Measurements from ENCODE around the gene SPTB.
A peak's percentile ranks its signal among the peaks of the same experiment; 100 is the strongest.
"Not testable (repeated sequence)": the region's sequence is repeated elsewhere in the genome, so short reads cannot be mapped to it uniquely, and the experiment has no call there.

SPTB gene

DNA sequence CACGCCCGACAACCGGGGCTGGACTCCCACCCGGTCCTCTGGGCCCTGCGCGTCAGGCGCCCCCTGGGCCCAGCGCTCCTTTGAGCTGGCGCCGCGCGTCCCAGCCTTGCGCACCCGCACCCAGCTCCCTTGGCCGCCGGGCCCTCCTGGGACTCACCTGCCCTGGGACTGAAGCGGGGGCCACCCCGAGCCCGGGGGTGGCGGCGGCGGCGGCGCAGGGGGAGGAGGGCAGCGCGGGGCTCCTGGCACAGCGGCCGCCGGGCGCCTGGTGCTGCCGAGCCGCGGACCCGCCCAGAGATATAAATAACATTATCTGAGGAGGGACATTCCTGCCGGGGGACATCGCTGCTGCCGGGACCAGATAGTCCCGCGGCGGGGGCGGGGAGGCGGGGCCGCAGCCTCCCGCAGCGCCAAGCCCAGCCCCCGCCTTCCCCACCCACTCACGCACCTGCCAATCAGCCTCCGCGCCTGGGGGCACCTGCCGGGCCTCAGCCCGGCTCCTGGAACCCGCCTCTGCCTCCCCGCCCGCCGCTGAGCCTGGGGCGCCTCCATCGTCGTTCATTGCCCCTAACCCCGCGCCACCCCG lies at the start of gene SPTB:
Gene SPTB, minus strand, starts transcription at position 273 of the 586 bp plus-strand sequence. CDS start 56,813 bp downstream, outside the sequence.
- DNase-seq (ENCODE audit: low spot score) = no peak

DNA sequence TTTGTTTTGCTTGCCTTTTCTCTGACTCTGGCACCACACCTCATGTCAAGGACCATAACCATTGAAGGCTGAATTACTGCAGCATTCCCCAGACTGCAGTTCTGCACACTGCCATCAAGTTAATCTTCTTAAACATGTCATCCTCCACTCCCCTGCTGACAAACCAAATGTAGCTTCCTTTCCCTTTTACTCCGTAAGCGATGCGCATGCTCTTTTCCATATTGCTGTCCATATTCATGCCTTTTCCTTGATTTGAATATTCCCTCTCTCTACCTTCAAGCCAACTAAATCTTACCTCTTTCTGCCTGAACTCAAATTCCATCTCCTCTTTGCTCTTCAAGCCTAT lies 49.3 kb upstream of the SPTB start:
- no peak for DNase-seq (ENCODE audit: low spot score)

DNA sequence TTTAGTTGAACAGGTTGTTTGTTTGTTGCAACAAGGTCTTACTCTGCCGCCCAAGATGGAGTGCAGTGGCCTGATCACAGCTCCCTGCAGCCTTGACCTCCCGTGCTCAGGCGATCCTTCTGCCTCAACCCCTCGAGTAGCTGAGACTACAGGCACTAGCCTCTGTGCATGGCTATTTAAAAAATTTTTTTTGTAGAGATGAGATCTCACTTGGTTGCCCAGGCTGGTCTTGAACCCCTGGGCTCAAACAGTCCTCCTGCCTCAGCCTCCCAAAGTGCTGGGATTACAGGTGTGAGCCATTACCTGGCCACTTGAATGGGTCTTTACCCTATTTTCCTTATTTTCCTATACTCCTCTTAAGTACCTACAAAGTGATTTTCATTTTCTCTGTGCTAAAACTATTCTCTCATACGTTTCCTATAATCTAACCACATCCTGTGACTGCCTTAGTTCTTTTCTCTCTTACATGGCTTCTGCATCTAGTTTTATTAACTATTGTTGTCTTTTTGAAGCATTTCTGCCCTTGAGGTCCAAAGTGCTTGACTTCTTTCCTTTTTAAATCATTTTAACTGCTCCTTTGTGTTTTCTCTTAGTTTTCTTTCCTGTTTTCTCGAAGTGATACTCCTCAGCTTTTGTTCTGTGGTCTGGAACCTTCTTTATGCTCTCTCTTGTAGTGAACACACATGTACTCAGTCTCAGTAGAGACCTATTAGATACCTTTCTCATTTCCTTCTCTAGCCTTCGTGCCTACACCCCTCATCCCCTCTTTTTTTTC lies 48.7 kb upstream of the SPTB start:
- no peak for DNase-seq (ENCODE audit: low spot score)

DNA sequence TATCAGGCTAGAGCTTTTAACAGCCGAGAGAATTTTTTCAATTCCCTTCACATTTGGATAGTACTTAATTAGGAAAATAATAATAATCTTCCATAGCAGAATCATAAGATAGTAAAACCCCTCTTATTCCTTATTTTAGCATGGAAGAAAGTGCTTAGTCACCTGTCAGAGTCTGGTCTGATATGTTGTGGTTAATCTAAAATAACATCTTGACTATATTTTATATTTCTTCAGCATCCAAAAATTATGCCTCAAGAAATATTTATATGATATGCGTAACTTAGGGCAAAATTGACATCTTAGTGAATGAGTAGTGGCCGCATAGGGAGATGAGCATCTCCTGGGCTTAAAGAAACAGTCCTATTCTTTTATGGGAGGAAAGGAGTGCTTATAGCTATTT lies 47.3 kb upstream of the SPTB start:
- DNase-seq (ENCODE audit: low spot score) = no peak

DNA sequence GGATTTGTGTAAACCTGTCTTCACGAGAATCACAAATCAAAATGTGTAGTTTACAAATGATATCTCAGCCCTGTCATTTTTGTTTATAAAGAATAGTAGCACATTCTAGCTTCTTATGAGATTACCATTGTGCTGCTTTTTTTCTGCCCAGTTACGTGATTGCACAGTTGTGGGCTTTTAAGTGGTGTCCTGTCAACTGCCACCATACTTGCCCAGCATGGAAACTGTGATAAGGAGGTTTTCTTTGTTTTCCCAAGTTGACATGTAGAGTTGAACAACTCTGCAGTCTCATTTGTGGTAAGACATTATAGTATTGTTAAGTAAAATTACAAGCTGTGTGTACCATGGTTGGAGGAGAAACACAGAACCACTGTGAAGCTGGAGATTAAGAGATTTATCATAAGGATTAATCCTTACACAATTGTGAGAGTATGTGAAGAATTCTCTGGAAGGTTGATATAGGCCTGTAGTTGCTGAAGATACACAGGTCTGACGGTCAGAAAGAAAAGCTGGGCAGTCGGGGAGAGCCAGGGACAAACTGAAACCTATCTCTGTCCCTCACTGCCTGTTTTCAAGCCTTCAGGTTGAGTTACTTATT lies 46.8 kb upstream of the SPTB start:
- no peak for DNase-seq (ENCODE audit: low spot score)

DNA sequence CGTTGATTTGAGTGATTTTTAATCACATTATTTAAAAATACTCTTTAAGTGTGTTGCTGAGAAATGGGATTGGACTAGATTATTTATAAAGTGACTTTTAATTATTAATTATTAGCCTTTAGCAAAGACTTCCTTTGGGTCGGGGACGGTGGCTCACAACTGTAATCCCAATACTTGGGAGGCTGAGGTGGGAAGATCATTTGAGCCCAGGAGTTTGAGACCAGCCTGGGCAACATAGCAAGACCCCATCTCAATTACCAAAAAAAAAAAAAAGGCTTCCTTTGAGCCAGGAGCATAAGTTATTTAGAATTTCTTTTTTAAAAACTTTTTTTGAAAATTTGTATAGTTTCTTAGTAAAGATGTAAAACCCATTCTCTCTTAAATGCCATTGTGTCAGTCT lies 43.3 kb upstream of the SPTB start:
- DNase-seq (ENCODE audit: low spot score) = no peak

DNA sequence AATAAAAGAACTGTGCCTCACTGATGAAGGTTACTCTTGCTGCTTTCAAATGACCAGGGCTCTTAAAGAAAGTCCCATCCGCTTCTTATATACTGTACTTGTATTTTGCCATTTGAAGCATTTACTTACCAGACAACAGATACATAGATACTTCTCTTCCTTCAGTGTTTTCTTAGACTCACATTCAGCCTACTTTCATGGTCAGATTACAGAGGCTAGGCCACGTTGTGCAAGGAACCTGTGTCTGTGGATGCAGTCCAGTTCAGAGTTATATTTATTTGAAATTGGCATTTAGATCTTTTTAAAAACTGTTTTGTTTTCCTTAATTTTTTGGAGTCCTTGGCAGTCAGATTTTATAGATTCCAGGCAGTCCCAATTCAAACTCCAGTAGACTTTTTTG lies 40.8 kb upstream of the SPTB start:
- no peak for DNase-seq (ENCODE audit: low spot score)

DNA sequence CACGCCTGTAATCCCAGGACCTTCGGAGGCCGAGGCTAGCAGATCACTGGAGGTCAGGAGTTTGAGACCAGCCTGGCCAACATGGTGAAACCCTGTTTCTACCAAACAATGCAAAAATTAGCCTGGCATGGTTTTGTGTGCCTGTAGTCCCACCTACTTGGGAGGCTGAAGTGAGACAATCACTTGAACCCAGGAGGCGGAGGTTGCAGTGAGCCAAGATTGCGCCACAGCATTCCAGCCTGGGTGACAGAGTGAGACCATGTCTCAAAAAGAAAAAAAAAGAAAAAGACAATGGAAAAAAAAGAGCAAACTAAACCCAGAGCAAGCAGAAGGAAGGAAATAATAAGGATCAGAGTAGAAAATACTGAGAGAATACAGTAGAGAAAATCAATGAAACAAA lies 39.9 kb upstream of the SPTB start:
- no peak for DNase-seq (ENCODE audit: low spot score)

DNA sequence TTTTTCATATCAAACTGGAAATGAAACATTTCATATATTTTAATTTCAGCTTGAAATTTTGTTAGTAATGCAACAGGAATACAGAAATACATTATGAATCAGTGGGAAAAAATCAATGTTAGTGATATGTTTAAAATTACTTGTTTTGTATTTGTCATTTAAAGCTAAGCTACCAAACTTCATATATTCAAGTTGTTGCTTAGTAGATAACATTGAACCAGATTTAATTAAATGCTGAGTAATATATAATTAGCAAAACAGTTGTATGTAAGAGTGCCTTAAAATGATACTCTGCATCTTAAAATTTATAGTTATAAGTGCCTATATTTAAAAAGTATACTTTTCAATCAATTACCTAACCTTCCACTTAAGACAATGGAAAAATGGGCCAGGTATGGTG lies 39.5 kb upstream of the SPTB start:
- DNase-seq (ENCODE audit: low spot score) = no peak

DNA sequence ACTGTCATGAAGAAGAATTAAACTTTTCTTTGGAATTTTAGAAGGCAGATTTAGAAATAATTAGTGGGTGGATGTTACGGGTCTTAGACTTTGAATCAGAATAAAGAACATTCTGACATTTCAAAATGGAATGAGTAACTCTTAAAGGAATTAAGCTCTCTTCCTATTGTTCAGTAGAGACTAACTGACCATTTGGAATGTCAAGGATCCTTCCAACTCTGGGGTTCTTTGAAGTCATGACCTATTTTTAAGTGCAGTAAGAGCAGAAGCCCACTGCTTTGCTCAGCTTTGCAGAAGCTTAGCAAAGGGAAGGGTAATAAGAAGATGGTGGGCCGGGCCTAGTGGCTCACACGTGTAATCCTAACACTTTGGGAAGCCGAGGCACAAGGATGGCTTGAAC lies 38.5 kb upstream of the SPTB start:
- DNase-seq (ENCODE audit: low spot score) = no peak

DNA sequence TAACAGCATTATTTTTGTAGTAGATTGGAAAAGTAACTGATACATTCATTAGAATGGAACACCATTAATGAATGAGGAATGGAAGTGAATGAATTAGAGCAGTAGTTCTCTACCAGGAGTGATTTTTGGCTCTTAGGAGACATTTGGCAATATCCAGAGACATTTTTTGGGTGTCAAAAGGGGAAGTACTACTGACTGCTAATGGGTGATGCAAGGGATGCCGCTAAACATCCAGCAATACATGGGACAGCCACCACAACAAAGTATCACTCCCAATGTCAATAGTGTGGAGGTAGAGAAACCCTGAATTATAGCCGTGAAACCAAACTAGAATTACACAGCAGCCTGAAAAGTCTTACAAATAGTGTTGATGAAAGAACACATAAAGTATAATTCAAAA lies 36.1 kb upstream of the SPTB start:
- DNase-seq (ENCODE audit: low spot score) = no peak

DNA sequence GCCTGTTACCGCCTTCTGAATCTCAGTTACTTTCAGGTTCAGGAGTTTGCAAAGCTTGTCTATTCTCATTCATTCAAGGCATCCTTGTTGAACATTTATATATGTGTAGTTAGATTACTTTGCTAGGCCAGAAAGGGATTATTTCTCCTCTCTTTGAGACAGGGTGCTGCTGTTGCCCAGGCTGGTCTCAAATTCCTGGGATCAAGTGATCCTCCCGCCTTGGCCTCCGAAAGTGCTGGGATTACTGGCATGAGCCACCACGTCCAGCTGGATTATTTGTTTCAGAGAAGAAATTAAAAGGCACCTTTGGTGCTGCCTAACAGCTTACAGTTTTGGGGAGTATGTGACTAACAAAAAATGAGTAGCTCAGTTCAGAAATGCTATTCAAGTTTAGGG lies 35.3 kb upstream of the SPTB start:
- DNase-seq (ENCODE audit: low spot score) = no peak

DNA sequence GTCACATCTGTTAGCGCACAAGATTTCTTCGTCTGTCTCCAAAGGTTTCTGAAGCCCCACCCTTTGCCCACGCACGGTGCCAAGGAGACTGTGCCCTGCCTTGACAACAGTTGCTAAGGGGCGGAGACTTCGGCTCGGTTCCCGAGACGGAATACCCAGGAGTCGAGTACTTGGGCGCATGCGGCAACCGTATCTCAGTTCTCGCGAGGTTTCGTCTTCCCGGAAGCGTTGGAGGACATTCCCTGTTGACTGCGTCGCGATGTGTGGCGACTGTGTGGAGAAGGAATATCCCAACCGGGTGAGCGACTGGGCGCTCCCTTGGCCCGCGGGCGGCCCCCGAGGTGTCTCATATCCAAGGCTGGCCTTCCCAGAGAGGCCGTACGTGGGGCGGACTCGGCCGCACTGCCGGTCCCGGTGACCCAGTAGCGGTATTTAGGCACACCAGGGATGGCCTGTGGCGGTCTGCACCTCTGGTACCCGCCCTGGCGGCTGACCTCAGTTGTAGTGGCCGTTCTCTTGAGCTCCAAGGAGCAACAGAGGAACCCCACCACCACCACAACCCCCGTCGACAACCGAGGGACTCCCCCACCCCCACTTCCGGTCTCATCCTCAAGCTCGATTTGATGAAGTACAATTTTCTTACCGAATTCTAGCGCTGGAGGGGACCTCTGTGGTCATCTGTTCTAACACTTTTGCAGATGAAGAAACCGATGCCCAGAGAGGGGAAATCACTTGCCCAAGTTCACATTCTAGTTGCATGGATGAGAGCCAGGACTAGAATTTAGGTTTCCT lies 34.7 kb upstream of the SPTB start, which contains the start of gene CHURC1:
Gene CHURC1, plus strand, starts transcription at position 219 of the 792 bp plus-strand sequence. Its CDS starts 41 bp downstream, at position 260.
- DNase-seq (ENCODE audit: low spot score) = peak; percentile 96

DNA sequence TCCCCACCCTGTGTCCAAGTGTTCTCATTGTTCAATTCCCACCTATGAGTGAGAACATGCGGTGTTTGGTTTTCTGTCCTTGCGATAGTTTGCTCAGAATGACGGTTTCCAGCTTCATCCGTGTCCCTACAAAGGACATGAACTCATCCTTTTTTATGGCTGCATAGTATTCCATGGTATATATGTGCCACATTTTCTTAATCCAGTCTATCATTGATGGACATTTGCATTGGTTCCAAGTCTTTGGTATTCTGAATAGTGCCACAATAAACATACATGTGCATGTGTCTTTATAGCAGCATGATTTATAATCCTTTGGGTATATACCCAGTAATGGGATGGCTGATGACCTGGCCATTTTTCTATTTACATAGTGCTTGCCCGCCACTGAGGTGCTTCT lies 33.8 kb upstream of the SPTB start:
- not testable (repeated sequence) for DNase-seq (ENCODE audit: low spot score)

DNA sequence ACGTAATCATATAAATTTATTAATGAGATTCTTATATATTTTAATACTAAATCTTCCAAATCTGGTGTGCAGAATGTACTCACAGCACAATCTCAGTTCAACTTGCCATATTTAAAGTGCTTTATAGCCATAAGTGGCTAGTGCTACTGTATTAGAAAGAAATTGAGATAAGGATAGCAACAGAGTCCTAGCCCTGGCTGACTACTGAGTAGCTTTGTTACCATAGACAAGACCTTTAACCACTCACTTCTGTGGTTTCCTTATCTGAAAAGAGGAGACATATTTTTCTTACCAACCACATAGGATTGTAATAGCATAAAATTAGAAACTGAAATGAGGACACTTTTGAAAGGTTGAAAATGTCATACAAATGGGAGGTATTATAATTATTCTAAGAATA lies 32.6 kb upstream of the SPTB start:
- no peak for DNase-seq (ENCODE audit: low spot score)

DNA sequence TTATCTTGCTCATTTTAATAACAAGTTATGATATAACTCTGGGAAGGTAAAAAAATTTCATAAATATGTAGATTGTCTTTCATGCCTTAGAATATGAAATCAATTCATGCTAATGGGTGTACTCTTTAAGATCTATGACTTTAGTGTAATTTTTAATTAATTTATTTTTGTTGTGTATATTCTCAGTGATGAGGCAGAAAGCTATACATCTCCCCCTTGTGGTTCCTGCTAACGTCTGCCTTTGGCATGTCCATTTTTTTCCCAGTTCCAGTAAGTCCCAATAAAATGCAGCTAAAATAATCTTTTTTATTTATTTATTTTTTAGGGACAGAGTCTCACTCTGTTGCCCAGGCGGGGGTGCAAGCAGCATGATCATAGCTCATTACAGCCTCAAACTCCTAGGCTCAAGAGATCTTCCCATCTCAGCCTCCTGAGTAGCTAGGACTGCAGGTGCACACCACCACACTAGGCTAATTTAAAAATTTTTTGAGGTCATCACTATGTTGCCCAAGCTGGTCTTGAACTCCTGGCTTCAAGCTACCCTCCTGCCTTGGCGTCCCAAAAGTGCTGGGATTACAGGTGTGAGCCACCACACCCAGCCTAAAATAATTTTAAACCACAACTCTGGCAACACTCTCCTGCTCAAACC lies 31.3 kb upstream of the SPTB start:
- no peak for DNase-seq (ENCODE audit: low spot score)

DNA sequence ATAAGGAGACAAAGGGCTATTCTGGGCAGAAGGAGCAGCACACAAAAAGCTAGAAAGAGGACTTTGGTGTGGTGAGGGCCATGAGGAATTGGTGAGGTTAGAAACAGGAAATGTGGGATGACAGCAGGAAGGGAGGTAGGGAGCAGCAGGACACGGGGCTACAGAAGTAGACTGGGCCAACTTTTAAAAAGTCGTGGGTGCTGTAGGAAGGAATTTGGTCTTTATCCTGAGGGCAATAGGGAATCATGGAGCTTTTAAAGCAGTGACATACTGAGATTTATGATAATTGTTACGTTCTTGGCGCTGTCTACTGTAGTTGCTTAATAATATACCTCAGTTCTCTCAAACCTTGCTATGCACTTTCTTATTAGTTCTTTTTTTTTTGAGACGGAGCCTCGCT lies 26.3 kb upstream of the SPTB start:
- no peak for DNase-seq (ENCODE audit: low spot score)

DNA sequence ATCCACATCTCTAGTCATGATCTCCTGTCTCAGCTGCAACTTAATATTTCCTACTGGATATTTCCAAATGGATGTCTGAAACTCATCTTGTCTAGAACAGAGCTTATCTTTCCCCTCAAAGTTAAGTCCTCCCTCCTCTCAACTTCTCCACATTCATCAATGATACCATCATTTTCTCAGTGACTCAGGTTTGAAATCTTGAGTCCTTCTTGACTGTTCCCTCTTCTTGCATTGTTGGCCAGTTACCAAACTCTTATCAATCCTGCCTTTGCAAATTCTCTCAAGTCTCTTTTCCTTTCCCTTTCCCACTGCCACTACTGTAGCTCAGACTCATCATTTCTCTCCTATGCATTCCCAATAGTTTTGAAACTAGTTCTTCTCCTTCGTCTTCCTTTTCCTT lies 20.3 kb upstream of the SPTB start:
- no peak for DNase-seq (ENCODE audit: low spot score)

DNA sequence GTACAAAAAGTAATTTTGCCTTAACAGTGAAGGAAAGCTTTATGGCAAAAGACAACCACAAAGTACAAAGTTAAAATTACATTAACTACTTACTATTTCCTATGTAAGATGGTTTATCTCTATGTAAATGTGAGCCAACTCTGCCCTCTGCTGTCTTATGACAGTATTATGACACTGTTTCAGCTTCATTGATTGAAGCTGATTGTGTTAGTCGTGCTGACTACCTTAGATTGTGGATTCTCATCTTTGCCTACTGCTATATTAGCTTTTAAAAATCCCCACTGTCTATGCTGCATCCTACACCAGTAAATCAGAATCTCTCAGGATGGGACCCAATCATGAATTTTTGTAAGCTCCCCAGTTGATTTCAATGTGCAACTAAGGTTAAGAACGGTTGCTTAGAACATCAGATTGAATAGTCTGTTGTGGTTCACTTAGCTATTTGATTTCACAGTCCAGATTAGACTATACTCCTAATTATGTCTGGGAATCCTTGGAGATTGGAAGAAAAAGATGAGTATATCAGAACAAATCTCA lies 12.2 kb upstream of the SPTB start:
- DNase-seq (ENCODE audit: low spot score) = peak; percentile 70

DNA sequence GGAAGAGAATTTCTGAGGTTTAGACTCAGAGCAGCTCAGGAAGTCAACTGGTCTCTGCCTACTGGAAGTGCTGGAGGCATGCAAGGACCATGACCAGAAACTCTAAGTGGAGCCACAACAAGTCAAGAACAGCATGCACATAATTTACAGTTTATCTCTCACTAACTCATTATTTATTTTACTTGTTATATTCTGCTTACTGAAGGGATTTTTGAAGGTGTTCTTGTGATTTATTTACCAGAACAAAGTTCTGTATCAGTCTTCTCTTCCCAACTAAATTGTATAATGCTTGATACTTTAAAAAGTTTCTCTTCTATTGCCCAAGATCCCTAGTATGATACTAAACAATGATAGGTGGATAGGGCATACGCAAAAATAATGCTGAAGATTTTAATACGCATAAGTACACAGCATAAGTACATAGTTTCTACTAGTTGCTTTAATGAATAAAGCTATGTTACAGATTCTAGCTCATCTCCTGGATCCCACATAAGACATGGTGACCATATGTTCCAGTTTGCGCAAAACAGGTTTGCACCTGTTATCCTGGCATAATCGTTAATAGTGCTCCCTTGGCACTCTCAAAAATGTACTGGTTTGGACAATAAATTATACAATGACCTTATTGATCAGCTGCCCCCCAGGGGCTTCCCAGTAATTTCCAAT lies 11.6 kb upstream of the SPTB start:
- DNase-seq (ENCODE audit: low spot score) = no peak

DNA sequence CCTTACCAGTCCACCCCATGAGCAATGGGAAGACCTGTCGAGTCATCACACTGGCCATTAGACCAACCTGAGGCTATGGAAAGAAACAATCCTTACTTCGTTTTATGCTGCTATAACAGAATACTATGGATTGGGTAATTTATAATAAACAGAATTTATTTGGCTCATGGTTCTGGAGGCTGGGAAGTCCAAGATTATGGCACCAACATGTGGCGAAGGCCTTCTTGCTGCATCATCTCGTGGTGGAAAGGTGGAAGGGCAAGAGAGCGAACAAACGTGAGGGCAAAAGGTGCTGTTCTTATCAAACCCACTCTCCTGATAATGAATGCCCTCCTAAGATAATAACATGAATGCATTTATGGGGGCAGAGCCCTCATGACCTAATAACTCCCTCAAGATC lies 9.6 kb upstream of the SPTB start:
- no peak for DNase-seq (ENCODE audit: low spot score)
